IgD-negative memory B cell (primary cell): ENCODE measurements around the gene KCNN4. TPM values are rescaled to one million over a fixed set of nuclear protein-coding genes. Genes with fewer than 3 reads are reported as not detected.
A peak's percentile ranks its signal among the peaks of the same experiment; 100 is the strongest.
"Not testable (repeated sequence)": the region's sequence is repeated elsewhere in the genome, so short reads cannot be mapped to it uniquely, and the experiment has no call there.

Experiments used
- H3K27ac Mint-ChIP-seq, 3 donors: one replicate each; pipeline ENCODE4 v1.8.0; 2020 to 2022; ENCODE audit warnings: mild to moderate bottlenecking in 3 of 3, mixed read lengths in 3 of 3, moderate library complexity in 1 of 3
- H3K27me3 Mint-ChIP-seq: one replicate; pipeline ENCODE4 v1.8.0; 2021; ENCODE audit warnings: mixed read lengths
- H3K36me3 Mint-ChIP-seq: one replicate; pipeline ENCODE4 v1.8.0; 2020; ENCODE audit warnings: mild to moderate bottlenecking, mixed read lengths
- H3K4me1 Mint-ChIP-seq, 3 donors: one replicate each; pipeline ENCODE4 v1.8.0; 2020 to 2022; ENCODE audit warnings: mixed read lengths in 3 of 3, mild to moderate bottlenecking in 1 of 3
- H3K4me3 Mint-ChIP-seq, 4 donors: one replicate each; pipeline ENCODE4 v1.8.0; 2020 to 2022; ENCODE audit warnings: mild to moderate bottlenecking in 4 of 4, mixed read lengths in 4 of 4, moderate library complexity in 3 of 4
- H3K9me3 Mint-ChIP-seq, 3 donors: one replicate each; pipeline ENCODE4 v1.8.0; 2020 to 2021; ENCODE audit warnings: mixed read lengths in 3 of 3, mild to moderate bottlenecking in 1 of 3
- polyA plus RNA-seq: library from polyadenylated mRNA; unstranded; fragments of 300-500 nt; fragmentation: Illumina TruSeq; gene quantifications from one replicate; pipeline ENCODE4 v1.2.3, GENCODE V29; 2021

Gene KCNN4
- polyA plus RNA-seq: 87.9 TPM

GRCh38 chr19:43780706-43781525 is at the start of gene KCNN4:
Gene KCNN4, minus strand, starts transcription at chr19:43780973. Its CDS starts 112 bp downstream, at chr19:43780861.
- Mint-ChIP-seq H3K27me3 (peaks cover 2% of the 10 kb centered on the region), H3K4me3 (peak within 1 kb of the TSS; percentile 97 to 99 (median 98)), H3K27ac (peak within 1 kb of the TSS; percentile 88 to 99 (median 99)), H3K9me3 (no peaks in the 10 kb centered on the region), H3K36me3 (peaks cover 3% of the 10 kb centered on the region), H3K4me1 (peaks cover 33 to 56% (median 52%) of the 10 kb centered on the region in 3 donors)

- Mint-ChIP-seq H3K36me3 (peaks cover 17% of the 10 kb centered on the region), H3K27me3 (peaks cover 1% of the 10 kb centered on the region), H3K27ac (peak within 1 kb of the TSS in 1 of 3 donors; percentile 65), H3K9me3 (peaks cover 1 to 3% (median 3%) of the 10 kb centered on the region in 3 donors), H3K4me1 (peaks cover 11 to 16% (median 12%) of the 10 kb centered on the region in 3 donors), H3K4me3 (peak within 1 kb of the TSS; percentile 89 to 95 (median 92))
Observed at GRCh38 chr19:43826787-43827754, 46.3 kb upstream of the KCNN4 start, which contains the start of gene ZNF283. Gene ZNF283, plus strand, starts transcription at chr19:43827321. Its CDS starts 6,184 bp downstream, at chr19:43833505.

GRCh38 chr19:43824572-43824971 is 43.8 kb upstream of the KCNN4 start:
- Mint-ChIP-seq H3K4me3 (peak overlapping the region in 1 of 4 donors; percentile 48), H3K4me1 (peaks cover 11 to 17% (median 16%) of the 10 kb centered on the region in 3 donors), H3K27me3 (peaks cover 15% of the 10 kb centered on the region)
- H3K9me3 Mint-ChIP-seq, H3K27ac Mint-ChIP-seq, H3K36me3 Mint-ChIP-seq: not testable (repeated sequence)

GRCh38 chr19:43823856-43824255 is 43.1 kb upstream of the KCNN4 start:
- not testable (repeated sequence) for H3K27ac Mint-ChIP-seq, H3K36me3 Mint-ChIP-seq, H3K9me3 Mint-ChIP-seq
- Mint-ChIP-seq H3K4me1 (peaks cover 11 to 17% (median 16%) of the 10 kb centered on the region in 3 donors), H3K4me3 (peak overlapping the region in 1 of 4 donors; percentile 48), H3K27me3 (peaks cover 19% of the 10 kb centered on the region)

GRCh38 chr19:43820884-43821215 is 40.1 kb upstream of the KCNN4 start:
- Mint-ChIP-seq H3K36me3 (peaks cover 2% of the 10 kb centered on the region), H3K27me3 (peaks cover 20% of the 10 kb centered on the region), H3K27ac (no peak overlapping the region), H3K4me1 (peaks cover 0 to 5% (median 0%) of the 10 kb centered on the region in 3 donors), H3K4me3 (peak overlapping the region in 3 of 4 donors; percentile 68 to 89 (median 77)), H3K9me3 (peaks cover 0 to 1% (median 0%) of the 10 kb centered on the region in 3 donors)

GRCh38 chr19:43820098-43820883 is 39.5 kb upstream of the KCNN4 start:
- H3K36me3 Mint-ChIP-seq: peaks cover 1% of the 10 kb centered on the region
- peaks cover 0 to 5% (median 0%) of the 10 kb centered on the region in 3 donors for H3K4me1 Mint-ChIP-seq
- no peak overlapping the region for H3K27ac Mint-ChIP-seq
- peaks cover 20% of the 10 kb centered on the region for H3K27me3 Mint-ChIP-seq
- H3K9me3 Mint-ChIP-seq: peaks cover 0 to 1% (median 0%) of the 10 kb centered on the region in 3 donors
- H3K4me3 Mint-ChIP-seq: peak overlapping the region; percentile 68 to 89 (median 79)

- no peak overlapping the region for H3K27ac Mint-ChIP-seq
- H3K27me3 Mint-ChIP-seq: peaks cover 20% of the 10 kb centered on the region
- peaks cover 0 to 1% (median 0%) of the 10 kb centered on the region in 3 donors for H3K9me3 Mint-ChIP-seq
- H3K36me3 Mint-ChIP-seq: no peaks in the 10 kb centered on the region
- H3K4me3 Mint-ChIP-seq: no peak overlapping the region
- H3K4me1 Mint-ChIP-seq: peaks cover 0 to 5% (median 0%) of the 10 kb centered on the region in 3 donors
Observed at GRCh38 chr19:43818500-43818899, 37.7 kb upstream of the KCNN4 start.

GRCh38 chr19:43817454-43817853 is 36.7 kb upstream of the KCNN4 start:
- H3K27me3 Mint-ChIP-seq: peaks cover 20% of the 10 kb centered on the region
- not testable (repeated sequence) for H3K36me3 Mint-ChIP-seq, H3K27ac Mint-ChIP-seq, H3K4me3 Mint-ChIP-seq, H3K9me3 Mint-ChIP-seq, H3K4me1 Mint-ChIP-seq

GRCh38 chr19:43814663-43815352 is 34.0 kb upstream of the KCNN4 start:
- Mint-ChIP-seq H3K36me3 (no peaks in the 10 kb centered on the region), H3K4me1 (peaks cover 0 to under 1% (median 0%) of the 10 kb centered on the region in 3 donors), H3K27me3 (peaks cover 7% of the 10 kb centered on the region), H3K4me3 (no peak overlapping the region), H3K27ac (no peak overlapping the region), H3K9me3 (peaks cover 0 to 1% (median 0%) of the 10 kb centered on the region in 3 donors)

GRCh38 chr19:43812688-43813087 is 31.9 kb upstream of the KCNN4 start:
- Mint-ChIP-seq H3K9me3 (peaks cover 0 to 1% (median 0%) of the 10 kb centered on the region in 3 donors), H3K27me3 (peaks cover 2% of the 10 kb centered on the region), H3K4me1 (peaks cover 0 to 3% (median 0%) of the 10 kb centered on the region in 3 donors), H3K4me3 (no peak overlapping the region), H3K27ac (no peak overlapping the region), H3K36me3 (no peaks in the 10 kb centered on the region)

GRCh38 chr19:43812259-43812658 is 31.5 kb upstream of the KCNN4 start:
- no peak overlapping the region for H3K4me3 Mint-ChIP-seq
- H3K4me1 Mint-ChIP-seq: peaks cover 0 to 3% (median 0%) of the 10 kb centered on the region in 3 donors
- peaks cover 4% of the 10 kb centered on the region for H3K27me3 Mint-ChIP-seq
- H3K27ac Mint-ChIP-seq: no peak overlapping the region
- no peaks in the 10 kb centered on the region for H3K36me3 Mint-ChIP-seq
- peaks cover 0 to 1% (median 0%) of the 10 kb centered on the region in 3 donors for H3K9me3 Mint-ChIP-seq

- Mint-ChIP-seq H3K4me3 (no peak overlapping the region), H3K27ac (no peak overlapping the region), H3K9me3 (peaks cover 0 to 1% (median 0%) of the 10 kb centered on the region in 3 donors), H3K27me3 (peaks cover 4% of the 10 kb centered on the region), H3K4me1 (peaks cover 0 to 3% (median 0%) of the 10 kb centered on the region in 3 donors), H3K36me3 (no peaks in the 10 kb centered on the region)
Observed at GRCh38 chr19:43811837-43812236, 31.1 kb upstream of the KCNN4 start.

GRCh38 chr19:43809762-43810696 is 29.3 kb upstream of the KCNN4 start:
- peaks cover 6% of the 10 kb centered on the region for H3K27me3 Mint-ChIP-seq

More at GRCh38 chr19:43809762-43810696, 29.3 kb upstream of the KCNN4 start:
- Mint-ChIP-seq H3K27ac (peak overlapping the region in 1 of 3 donors; percentile 43), H3K4me1 (peaks cover 0 to 3% (median 0%) of the 10 kb centered on the region in 3 donors), H3K36me3 (no peaks in the 10 kb centered on the region), H3K4me3 (no peak overlapping the region), H3K9me3 (no peaks in the 10 kb centered on the region)
